ENCODE results near the gene ENPP3.

DNA sequence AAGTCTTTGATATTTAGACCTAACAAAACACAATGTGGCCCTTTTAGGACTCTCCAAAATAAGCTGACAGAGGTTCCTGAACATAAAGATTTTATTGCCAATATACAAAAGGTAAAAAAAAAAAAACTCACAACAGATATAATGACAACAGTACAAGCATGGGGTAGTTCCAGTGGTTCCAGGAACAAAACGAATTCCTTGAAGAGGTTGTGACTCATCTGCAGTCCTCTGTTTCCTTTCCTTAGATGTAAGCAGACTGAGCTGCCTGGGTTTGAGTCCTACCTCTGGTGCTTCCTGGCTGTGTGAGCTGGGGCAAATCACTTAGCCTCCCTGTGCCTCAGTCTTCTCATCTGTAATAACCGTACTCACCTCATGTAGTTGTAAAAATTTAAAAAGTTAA is 87.0 kb downstream of the ENPP3 start:
- TF ChIP-seq, protein P1, sequence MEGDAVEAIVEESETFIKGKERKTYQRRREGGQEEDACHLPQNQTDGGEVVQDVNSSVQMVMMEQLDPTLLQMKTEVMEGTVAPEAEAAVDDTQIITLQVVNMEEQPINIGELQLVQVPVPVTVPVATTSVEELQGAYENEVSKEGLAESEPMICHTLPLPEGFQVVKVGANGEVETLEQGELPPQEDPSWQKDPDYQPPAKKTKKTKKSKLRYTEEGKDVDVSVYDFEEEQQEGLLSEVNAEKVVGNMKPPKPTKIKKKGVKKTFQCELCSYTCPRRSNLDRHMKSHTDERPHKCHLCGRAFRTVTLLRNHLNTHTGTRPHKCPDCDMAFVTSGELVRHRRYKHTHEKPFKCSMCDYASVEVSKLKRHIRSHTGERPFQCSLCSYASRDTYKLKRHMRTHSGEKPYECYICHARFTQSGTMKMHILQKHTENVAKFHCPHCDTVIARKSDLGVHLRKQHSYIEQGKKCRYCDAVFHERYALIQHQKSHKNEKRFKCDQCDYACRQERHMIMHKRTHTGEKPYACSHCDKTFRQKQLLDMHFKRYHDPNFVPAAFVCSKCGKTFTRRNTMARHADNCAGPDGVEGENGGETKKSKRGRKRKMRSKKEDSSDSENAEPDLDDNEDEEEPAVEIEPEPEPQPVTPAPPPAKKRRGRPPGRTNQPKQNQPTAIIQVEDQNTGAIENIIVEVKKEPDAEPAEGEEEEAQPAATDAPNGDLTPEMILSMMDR (IDR thresholded peaks at IDR 0.05 in 8 of 11, conservative IDR thresholded peaks at IDR 0.05 in 3 of 11), result no peak
- TF ChIP-seq POLR2A (IDR thresholded peaks at IDR 0.05), result no peak
- TF ChIP-seq POLR2AphosphoS5 (IDR thresholded peaks at IDR 0.05), result no peak
